IMR-90 (cell line): ENCODE results near the gene MALRD1. TPM values are rescaled to one million over a fixed set of nuclear protein-coding genes. Genes with fewer than 3 reads are reported as not detected.

Experiments used
- ATAC-seq: fragments of 200-7000 bp; cut with Tn5 transposase; 2 replicates; pipeline ENCODE4 v1.9.1; 2020; ENCODE audit warnings: low read depth, mild to moderate bottlenecking, moderate library complexity
- BruUV-seq: library from RNA; stranded (reverse); fragments of 400-500 nt; replicated peaks from 2 replicates; lab custom pipeline; 2021; lab: Mats Ljungman, UMichigan
- CTCF ChIA-PET: fragments of 300-600 bp; formaldehyde crosslinking; extraction: SDS; loops from one replicate; lab custom pipeline; 2021; ENCODE audit warnings: antibody characterized with exemption; lab: Yijun Ruan, JAX
- POLR2A ChIA-PET: fragments of 300-600 bp; sonication (Branson Sonifier 250); formaldehyde crosslinking; loops from one replicate; lab custom pipeline; 2022; ENCODE audit warnings: antibody characterized with exemption; ENCODE audit not compliant: unreplicated experiment; lab: Charles Lee
- DNase-seq: peaks from one replicate; pipeline ENCODE4 v3.0.0; 2013
- H2AFZ ChIP-seq: replicated peaks from 2 replicates; pipeline ENCODE3; 2013; ENCODE audit warnings: low read length, mild to moderate bottlenecking; ENCODE audit not compliant: poor library complexity
- H2AK5ac ChIP-seq: 2 replicates; pipeline ENCODE4 v1.6.1; 2013; ENCODE audit warnings: low read depth, low read length, inconsistent platforms
- H2AK9ac ChIP-seq: replicated peaks from 2 replicates; pipeline ENCODE3; 2013; ENCODE audit warnings: mild to moderate bottlenecking, low read depth, low read length, moderate library complexity; ENCODE audit not compliant: poor library complexity
- H2BK120ac ChIP-seq: 2 replicates; pipeline ENCODE4 v1.6.1; 2013; ENCODE audit warnings: low read depth, low read length, inconsistent platforms
- H2BK15ac ChIP-seq: 3 replicates; pipeline ENCODE4 v1.6.1; 2013; ENCODE audit warnings: low read depth, low read length, inconsistent platforms
- H2BK20ac ChIP-seq: 2 replicates; pipeline ENCODE4 v1.6.1; 2013; ENCODE audit warnings: low read depth, mild to moderate bottlenecking, inconsistent platforms, low read length, moderate library complexity
- H2BK5ac ChIP-seq: 2 replicates; pipeline ENCODE4 v1.6.1; 2013; ENCODE audit warnings: mild to moderate bottlenecking, low read depth, low read length, inconsistent platforms; ENCODE audit not compliant: poor library complexity, severe bottlenecking
- H3K14ac ChIP-seq: replicated peaks from 2 replicates; pipeline ENCODE4 v1.6.1; 2013; ENCODE audit warnings: low read depth, low read length, inconsistent platforms
- H3K18ac ChIP-seq: 2 replicates; pipeline ENCODE4 v1.6.1; 2013; ENCODE audit warnings: low read depth, low read length, control low read depth
- H3K23ac ChIP-seq: 2 replicates; pipeline ENCODE4 v1.6.1; 2013; ENCODE audit warnings: low read depth, low read length, inconsistent platforms
- H3K27ac ChIP-seq: 2 replicates; pipeline ENCODE4 v1.5.1; 2013; ENCODE audit warnings: mild to moderate bottlenecking, control low read depth, low read length; ENCODE audit not compliant: insufficient read depth
- H3K27me3 ChIP-seq: 2 replicates; pipeline ENCODE4 v1.6.1; 2013; ENCODE audit warnings: low read length; ENCODE audit not compliant: control insufficient read depth, insufficient read depth
- H3K36me3 ChIP-seq: 2 replicates; pipeline ENCODE4 v1.6.1; 2013; ENCODE audit warnings: low read length, mixed read lengths; ENCODE audit not compliant: control insufficient read depth, insufficient read depth
- H3K4ac ChIP-seq: 2 replicates; pipeline ENCODE4 v1.6.1; 2013; ENCODE audit warnings: low read depth, low read length, inconsistent platforms
- H3K4me1 ChIP-seq: 2 replicates; pipeline ENCODE4 v1.6.1; 2013; ENCODE audit warnings: low read length, mixed read lengths; ENCODE audit not compliant: control insufficient read depth, insufficient read depth
- H3K4me2 ChIP-seq: 2 replicates; pipeline ENCODE4 v1.6.1; 2013; ENCODE audit warnings: low read depth, mild to moderate bottlenecking, control low read depth, low read length, moderate library complexity
- H3K4me3 ChIP-seq: 2 replicates; pipeline ENCODE4 v1.5.1; 2013; ENCODE audit warnings: low read depth, mild to moderate bottlenecking, control low read depth, low read length, moderate library complexity; ENCODE audit not compliant: insufficient read depth
- H3K56ac ChIP-seq: 2 replicates; pipeline ENCODE4 v1.6.1; 2013; ENCODE audit warnings: low read length, inconsistent platforms; ENCODE audit not compliant: insufficient read depth; ENCODE audit errors: extremely low read depth
- H3K79me1 ChIP-seq, 2 experiments: 2 replicates each; pipeline ENCODE4 v1.6.1; 2013; ENCODE audit warnings: low read length in 2 of 2, inconsistent platforms in 1 of 2, low read depth in 1 of 2
- H3K9ac ChIP-seq: 2 replicates; pipeline ENCODE4 v1.6.1; 2013; ENCODE audit warnings: low read depth, low read length, control low read depth
- H3K9me1 ChIP-seq: 2 replicates; pipeline ENCODE4 v1.6.1; 2013; ENCODE audit warnings: low read length, inconsistent platforms; ENCODE audit not compliant: insufficient read depth
- H3K9me3 ChIP-seq: 2 replicates; pipeline ENCODE4 v1.6.1; 2013; ENCODE audit warnings: low read length; ENCODE audit not compliant: control insufficient read depth, insufficient read depth
- H4K20me1 ChIP-seq: 2 replicates; pipeline ENCODE4 v1.6.1; 2013; ENCODE audit warnings: low read length, inconsistent platforms; ENCODE audit not compliant: insufficient read depth
- H4K5ac ChIP-seq: 2 replicates; pipeline ENCODE4 v1.6.1; 2013; ENCODE audit warnings: mild to moderate bottlenecking, low read depth, low read length, control low read depth
- H4K8ac ChIP-seq, 2 experiments: 2 replicates each; pipeline ENCODE4 v1.6.1; 2013; ENCODE audit warnings: low read depth in 2 of 2, low read length in 2 of 2, control low read depth in 1 of 2, inconsistent platforms in 1 of 2
- H4K91ac ChIP-seq: 2 replicates; pipeline ENCODE4 v1.6.1; 2013; ENCODE audit warnings: low read depth, low read length, inconsistent platforms; ENCODE audit not compliant: insufficient read depth
- BHLHE40 ChIP-seq: fragments of 150-350 bp; IDR thresholded peaks from 2 replicates; pipeline ENCODE4 v1.6.1; 2016; ENCODE audit warnings: mild to moderate bottlenecking, low read depth, low read length
- CHD1 ChIP-seq: IDR thresholded peaks from 2 replicates; pipeline ENCODE4 v1.6.1; 2012; ENCODE audit warnings: low read depth, low read length, improper control_type of control experiment
- FOS ChIP-seq: fragments of 150-350 bp; IDR thresholded peaks from 2 replicates; pipeline ENCODE4 v1.6.1; 2016; ENCODE audit warnings: low read depth, low read length
- MAFK ChIP-seq: IDR thresholded peaks from 2 replicates; pipeline ENCODE4 v1.6.1; 2012; ENCODE audit warnings: low read depth, low read length, improper control_type of control experiment
- MXI1 ChIP-seq: IDR thresholded peaks from 2 replicates; pipeline ENCODE4 v1.6.1; 2012; ENCODE audit warnings: low read depth, mild to moderate bottlenecking, low read length, moderate library complexity, borderline replicate concordance
- NFE2L2 ChIP-seq: fragments of 150-350 bp; IDR thresholded peaks from 2 replicates; pipeline ENCODE4 v1.6.1; 2016; ENCODE audit warnings: low read depth, mild to moderate bottlenecking, low read length
- RFX5 ChIP-seq: IDR thresholded peaks from 2 replicates; pipeline ENCODE4 v1.8.0; 2012; ENCODE audit warnings: low read depth, mild to moderate bottlenecking, low read length, moderate library complexity
- SMC3 ChIP-seq: fragments of 150-350 bp; IDR thresholded peaks from 2 replicates; pipeline ENCODE4 v1.6.1; 2016; ENCODE audit warnings: low read depth, mild to moderate bottlenecking, antibody characterized with exemption, low read length, moderate library complexity
- WGBS, 2 experiments: methylation state at CpG; one replicate each; pipeline versions ENCODE4 v1.1.5 to v1.1.7; 2013; ENCODE audit warnings: missing lambda C conversion rate in 2 of 2; ENCODE audit not compliant: insufficient read length in 1 of 2; ENCODE audit errors: extremely low coverage in 2 of 2; 5-methylcytosine and 5-hydroxymethylcytosine counted together
- dilution Hi-C: fragments of 300-500 bp; cut with HindIII; formaldehyde crosslinking; loops from one replicate; pipeline ENCODE4 v1.14.3; 2018; ENCODE audit warnings: low sequenced_read_pairs; ENCODE audit not compliant: unreplicated experiment
- in situ Hi-C: fragments of 300-500 bp; cut with MboI; formaldehyde crosslinking; loops from 3 replicates; pipeline ENCODE4 v1.14.3; 2019; ENCODE audit warnings: low sequenced_read_pairs, inconsistent platforms, mixed read lengths
- intact Hi-C: fragments of 100-400 bp; cut with micrococcal nuclease; formaldehyde crosslinking; loops from 2 replicates; pipeline ENCODE4 v1.10.0; 2022
- polyA plus RNA-seq, 3 experiments: library from polyadenylated mRNA; depleted of rRNA; stranded (reverse); fragments of >200 nt; gene quantifications; 2 replicates each; pipeline ENCODE4 v1.2.3, GENCODE V29; 2012; ENCODE audit warnings: low replicate concordance in 1 of 3
- total RNA-seq: library from RNA; depleted of rRNA; stranded (reverse); fragments of >200 nt; gene quantifications from 2 replicates; pipeline ENCODE4 v1.2.3, GENCODE V29; 2012
- TF ChIP-seq, protein P1 (sequence below): fragments of 150-350 bp; IDR thresholded peaks from 2 replicates; pipeline ENCODE4 v1.6.1; 2017; ENCODE audit warnings: mild to moderate bottlenecking, antibody characterized with exemption, low read length, low read depth

The MALRD1 gene
- total and polyA plus RNA-seq, 2 of the 4 experiments (the other 2 are of a cell fraction) = 0.34 to 1.1 TPM

DNA sequence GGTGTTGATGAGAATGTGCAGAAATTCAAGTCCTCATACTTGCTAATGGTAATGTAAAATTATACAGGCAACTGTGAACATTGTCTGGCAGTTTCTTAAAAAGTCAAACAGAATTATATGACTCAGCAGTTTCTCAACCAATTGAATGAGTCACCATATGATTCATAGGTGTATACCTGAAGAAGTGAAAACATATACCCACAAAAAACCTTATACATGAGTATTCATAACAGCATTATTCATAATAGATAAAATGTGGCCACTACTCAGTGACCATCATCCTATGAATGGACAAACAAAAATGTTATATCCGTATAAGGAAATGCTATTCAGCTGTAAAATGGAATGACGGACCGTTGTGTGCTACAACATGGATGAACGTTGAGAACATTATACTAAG is 253.5 kb downstream of the MALRD1 start:
- Histone ChIP-seq H2BK20ac (peak overlapping the region; percentile 82; the same call in 1 of the 2 replicates), H3K9me3 (no peaks in the 10 kb centered on the region), H3K4ac (peak overlapping the region; percentile 82), H3K23ac (peak overlapping the region; percentile 76; the same call in 1 of the 2 replicates), H3K9ac (no peak overlapping the region), H2BK15ac (no peak overlapping the region), H3K27ac (no peak overlapping the region), H2AK5ac (no peak overlapping the region), H2AK9ac (no peak overlapping the region), H3K27me3 (no peaks in the 10 kb centered on the region), H3K4me2 (no peak overlapping the region; the same call in 1 of the 2 replicates), H3K18ac (peak overlapping the region; percentile 59; the same call in 1 of the 2 replicates), H4K91ac (no peak overlapping the region), H4K20me1 (no peaks in the 10 kb centered on the region), H2BK120ac (peak overlapping the region; percentile 92), H3K79me1 (no peaks in the 10 kb centered on the region), H2AFZ (no peak overlapping the region), H4K5ac (peak overlapping the region; percentile 63; the same call in 1 of the 2 replicates), H2BK5ac (peak overlapping the region; percentile 81), H3K14ac (0 out of 2 replicates have a peak overlapping the region, but pooled peaks have one; percentile 59), H3K9me1 (no peaks in the 10 kb centered on the region), H3K56ac (peak overlapping the region; percentile 32; the same call in 1 of the 2 replicates), H3K4me3 (no peak overlapping the region), H3K4me1 (no peaks in the 10 kb centered on the region), H4K8ac (peak overlapping the region in 1 of 2 experiments; percentile 49; a peak in 2 of 4 replicates), H3K36me3 (no peaks in the 10 kb centered on the region)
- 20% methylated on average over 1 of the region's 4 CpGs; no CpG with 5 or more reads in 1 of the 2 experiments for WGBS, 2 experiments
- ChIA-PET CTCF (no interaction called here), POLR2A (no interaction called here)
- peak; percentile 97 for TF ChIP-seq NFE2L2
- TF ChIP-seq MXI1 = no peak
- TF ChIP-seq MAFK = peak; percentile 98
- peak; percentile 62; the same call in 1 of the 2 replicates for TF ChIP-seq BHLHE40
- TF ChIP-seq FOS = peak; percentile 94
- TF ChIP-seq SMC3 = no peak
- TF ChIP-seq, protein P1, sequence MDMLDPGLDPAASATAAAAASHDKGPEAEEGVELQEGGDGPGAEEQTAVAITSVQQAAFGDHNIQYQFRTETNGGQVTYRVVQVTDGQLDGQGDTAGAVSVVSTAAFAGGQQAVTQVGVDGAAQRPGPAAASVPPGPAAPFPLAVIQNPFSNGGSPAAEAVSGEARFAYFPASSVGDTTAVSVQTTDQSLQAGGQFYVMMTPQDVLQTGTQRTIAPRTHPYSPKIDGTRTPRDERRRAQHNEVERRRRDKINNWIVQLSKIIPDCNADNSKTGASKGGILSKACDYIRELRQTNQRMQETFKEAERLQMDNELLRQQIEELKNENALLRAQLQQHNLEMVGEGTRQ = no peak
- TF ChIP-seq CHD1 = no peak
- TF ChIP-seq RFX5 = no peak
- peak; percentile 90 for DNase-seq
- in situ Hi-C loops (no loop called here), intact Hi-C loops (no loop called here), dilution Hi-C loops (no loop called here)
- peak; percentile 49 for ATAC-seq
- no TSS peak for BruUV-seq
